NCI-H146 treated with DMSO at 0.1 percent for 48 hours (cell line): ENCODE data around the gene CAVIN1.
A peak's percentile ranks its signal among the peaks of the same experiment; 100 is the strongest.
"Not testable (repeated sequence)": the region's sequence is repeated elsewhere in the genome, so short reads cannot be mapped to it uniquely, and the experiment has no call there.

Experiments
- DNase-seq: peaks from one replicate; lab custom pipeline; 2025; ENCODE audit not compliant: unreplicated experiment; lab: John Stamatoyannopoulos, UW

Gene CAVIN1

DNA sequence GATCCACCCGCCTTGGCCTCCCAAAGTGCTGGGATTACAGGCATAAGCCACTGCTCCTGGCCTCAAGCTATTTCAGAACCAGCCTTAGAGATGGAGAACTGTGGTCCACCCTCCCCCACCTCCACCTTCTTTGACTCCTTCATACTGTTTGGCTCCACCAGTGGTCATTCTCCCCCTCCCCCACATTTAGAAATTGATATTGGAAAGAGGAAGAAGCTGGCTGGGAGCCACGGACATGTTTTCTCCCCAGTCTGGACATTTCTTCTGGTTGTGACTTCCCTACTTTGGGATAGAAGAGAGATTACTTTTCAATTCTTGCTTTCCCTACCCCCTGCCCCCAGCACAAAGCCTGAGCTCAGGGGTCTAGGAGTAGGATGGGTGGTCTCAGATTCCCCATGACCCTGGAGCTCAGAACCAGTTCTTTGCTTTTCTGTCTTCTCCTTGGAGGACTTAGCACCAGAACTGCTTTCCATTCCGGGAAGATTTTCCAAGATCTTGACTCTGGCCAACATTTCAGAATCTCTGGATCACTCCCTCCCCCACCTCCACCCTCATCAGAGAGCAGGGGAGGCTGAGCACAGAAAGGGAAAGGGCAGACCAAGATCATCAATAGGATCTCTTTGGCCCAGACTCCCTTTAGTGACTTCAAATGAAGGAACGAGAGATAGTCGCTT is 16.3 kb downstream of the CAVIN1 start:
- DNase-seq: no peak

DNA sequence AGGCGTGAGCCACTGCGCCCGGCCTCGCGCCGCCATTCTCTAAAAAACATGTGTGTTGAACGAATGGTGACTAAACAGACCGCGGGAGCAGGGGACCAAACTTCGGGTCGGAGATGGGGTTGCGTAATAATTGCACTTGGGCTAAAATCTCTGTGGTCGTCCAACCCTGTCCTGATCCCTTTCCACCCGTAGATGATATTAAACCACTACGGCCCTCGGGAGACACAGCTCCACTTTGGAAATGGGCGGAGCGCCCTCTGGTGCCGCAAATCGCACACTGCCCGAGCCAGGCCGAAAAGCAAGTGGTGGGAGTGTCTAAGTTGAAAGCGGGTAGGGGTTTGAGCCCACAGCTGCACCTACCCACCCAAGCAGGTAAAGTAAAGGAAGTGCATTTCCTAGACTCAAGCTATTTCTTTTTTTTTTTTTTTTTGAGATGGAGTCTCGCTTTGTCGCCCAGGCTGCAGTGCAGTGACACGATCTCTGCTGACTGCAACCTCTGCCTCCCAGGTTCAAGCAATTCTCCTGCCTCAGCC is 17.0 kb downstream of the CAVIN1 start:
- DNase-seq: peak; percentile 25

DNA sequence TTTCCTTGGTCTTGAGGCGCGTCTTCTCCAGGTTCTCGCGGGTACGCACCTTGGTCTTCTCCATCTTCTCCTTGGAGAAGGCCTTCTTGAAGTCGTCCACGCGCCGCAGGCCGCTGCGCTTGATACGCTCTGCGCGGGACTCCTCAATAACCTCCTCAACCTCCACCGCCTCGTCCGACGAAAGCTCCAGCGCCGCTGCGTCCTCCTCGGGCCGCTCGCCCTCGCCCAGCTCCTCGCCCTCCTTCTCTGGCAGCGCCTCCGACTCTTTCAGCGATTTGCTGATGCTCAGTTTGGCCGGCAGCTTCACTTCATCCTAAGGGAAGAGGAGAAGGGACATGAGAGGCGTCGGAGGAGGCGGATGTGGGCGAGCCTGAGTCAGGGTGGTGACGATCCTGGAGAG is 18.0 kb downstream of the CAVIN1 start:
- DNase-seq: no peak

DNA sequence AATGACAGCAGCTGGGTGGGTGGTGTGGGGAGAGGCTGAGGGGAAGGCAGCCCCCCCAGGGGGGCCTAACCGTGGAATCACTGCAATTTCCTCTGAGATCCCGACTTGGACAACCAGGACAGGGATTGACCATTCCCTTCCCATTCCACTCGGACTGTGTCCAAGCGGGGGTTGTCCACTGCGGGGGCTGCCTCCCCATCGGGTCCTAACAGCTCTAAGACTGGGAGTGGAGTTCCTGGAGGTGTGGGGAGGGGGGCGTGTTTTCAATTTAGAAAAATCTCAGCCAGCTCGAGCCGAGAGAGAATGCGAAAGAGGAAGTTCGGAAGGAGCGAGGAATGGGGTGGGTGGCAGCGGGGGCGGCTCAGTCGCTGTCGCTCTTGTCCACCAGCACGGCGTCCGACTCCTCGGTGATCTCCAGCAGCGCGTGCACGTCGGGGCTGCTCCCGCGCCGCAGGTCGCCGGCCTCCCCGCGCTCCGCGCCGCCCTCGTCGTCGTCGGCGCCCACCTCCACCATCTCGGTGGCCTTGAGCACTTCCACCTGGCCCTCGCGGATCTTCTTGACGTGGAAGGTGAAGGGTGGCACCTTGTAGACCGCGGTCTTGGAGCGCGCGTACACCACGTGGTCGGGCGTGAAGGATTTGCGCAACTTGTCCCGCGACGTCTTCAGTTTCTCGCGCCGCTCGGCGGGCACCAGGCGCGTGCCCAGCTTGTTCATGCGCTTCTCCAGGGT is 18.6 kb downstream of the CAVIN1 start:
- DNase-seq: no peak

DNA sequence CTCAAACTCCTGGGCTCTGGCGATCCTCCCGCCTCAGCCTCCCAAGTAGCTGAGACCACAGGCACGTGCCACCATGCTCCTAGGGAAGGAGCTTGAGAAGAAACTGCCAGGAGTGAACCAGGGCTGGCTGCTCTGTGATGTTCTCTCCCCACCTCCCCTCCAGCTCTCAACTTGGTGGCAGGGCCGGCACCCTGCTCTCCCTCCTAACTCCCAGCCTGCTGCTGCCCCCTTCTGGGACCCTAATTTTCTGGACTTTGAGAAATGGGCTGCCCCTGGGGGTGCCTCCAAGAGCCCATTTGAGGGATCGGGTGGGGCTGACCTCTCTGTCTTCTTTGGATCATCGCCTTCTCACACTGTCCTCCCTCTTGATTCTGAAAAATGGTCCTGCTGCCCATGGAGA is 19.9 kb downstream of the CAVIN1 start:
- DNase-seq: no peak

DNA sequence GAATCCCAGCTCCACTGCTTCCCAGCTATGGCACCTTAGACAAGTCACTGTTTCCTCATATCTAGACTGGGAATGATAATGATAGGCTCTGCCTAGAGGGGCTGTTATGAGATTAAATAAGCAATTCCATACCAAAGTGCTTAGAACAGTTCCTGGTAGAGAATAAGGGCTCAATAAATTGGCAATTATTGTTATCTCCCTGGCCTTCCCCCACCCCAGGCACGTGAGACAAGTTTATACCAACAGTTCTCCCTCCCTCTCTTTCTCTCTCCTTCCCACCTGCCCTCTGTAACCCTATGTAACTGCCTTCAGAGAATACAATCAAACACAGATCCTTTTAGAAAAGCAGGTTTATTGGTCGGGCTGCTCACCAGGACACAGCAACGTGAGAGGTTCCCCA is 20.9 kb downstream of the CAVIN1 start:
- no peak for DNase-seq

DNA sequence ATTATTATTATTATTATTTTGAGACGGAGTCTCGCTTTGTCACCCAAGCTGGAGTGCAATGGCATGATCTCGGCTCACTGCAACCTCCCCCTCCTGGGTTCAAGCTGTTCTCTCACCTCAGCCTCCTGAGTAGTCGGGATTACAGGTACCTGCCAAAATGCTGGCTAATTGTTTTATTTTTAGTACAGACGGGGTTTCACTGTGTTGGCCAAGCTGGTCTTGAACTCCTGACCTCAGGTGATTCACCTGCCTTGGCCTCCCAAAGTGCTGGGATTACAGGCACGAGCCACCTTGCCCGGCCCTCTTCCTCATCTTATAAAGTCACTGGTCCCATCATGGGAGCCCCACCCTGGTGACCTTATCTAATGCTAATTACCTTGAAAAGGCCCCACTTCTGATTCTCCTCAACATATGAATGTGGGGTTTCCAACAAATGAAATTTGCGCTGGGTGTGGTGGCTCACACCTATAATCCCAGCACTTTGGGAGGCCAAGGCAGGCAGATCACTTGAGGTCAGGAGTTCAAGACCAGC is 22.1 kb downstream of the CAVIN1 start:
- DNase-seq: not testable (repeated sequence)

DNA sequence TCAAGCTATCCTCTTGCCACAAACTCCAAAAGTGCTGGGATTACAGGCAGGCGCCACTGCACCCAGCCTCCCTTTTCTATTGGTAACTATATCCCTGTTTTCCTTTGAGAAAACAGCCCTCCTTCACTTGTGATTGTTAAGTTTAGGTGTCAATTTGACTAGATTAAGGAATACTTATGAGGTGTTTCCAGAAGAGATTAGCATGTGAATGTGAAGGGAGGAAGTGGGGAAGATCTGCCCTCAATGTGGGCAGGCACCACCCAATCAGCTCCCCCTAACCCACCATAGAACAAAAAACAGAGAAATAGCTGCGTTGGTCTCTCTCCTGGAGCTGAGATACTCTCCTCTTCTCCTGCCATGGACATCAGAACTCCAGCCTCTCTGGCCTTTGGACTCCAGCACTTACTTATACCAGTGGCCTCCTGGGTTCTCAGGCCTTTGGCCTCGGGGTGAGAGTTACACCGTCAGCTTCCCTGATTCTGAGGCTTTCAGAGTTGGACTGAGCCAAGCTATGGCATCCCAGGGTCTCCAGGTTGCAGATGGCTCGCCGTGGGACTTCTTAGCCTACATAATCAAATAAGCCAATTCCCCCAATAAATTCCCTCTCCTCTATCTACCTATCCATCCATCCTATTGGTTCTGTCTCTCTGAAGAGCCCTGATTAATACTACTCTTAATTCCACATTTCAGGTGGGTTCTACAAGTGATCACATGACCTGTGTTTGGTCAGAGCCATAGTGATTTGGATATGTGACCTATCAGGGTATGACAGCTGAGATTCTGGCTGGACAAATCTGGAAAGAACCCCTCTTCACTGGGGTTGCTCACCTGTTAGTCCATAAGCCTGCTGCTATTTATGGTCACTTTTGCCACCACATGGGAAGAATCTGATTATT is 22.9 kb downstream of the CAVIN1 start:
- DNase-seq: no peak

DNA sequence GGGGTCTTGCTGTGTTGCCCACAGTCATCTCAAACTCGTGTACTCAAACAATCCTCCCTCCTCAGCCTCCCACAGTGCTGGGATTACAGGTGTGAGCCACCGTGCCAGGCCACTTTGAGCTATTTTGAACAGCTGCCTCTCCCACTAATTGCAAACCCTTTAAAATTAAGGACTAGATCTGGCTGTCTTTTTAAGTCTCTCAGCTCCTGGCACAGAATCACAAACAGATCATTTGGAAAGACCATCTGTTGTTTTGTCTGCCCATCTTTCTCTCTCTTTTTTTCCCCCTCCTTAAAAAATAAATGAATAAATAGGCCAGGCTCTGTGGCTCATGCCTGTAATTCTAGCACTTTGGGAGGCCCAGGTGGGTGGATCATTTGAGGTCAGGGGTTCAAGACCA is 23.9 kb downstream of the CAVIN1 start:
- DNase-seq: no peak

DNA sequence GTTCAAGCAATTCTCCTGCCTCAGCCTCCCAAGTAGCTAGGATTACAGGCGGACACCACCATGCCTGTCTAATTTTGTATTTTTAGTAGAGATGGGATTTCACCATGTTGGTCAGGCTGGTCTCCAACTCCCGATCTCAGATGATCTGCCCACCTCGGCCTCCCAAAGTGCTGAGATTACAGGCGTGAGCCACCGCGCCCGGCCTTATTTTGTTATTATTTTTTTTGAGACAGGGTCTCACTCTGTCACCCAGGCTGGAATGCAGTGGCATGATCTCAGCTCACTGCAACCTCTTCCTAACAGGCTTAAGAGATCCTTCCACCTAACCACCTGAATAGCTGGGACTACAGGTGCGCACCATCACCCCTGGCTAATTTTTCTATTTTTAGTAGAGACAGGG is 27.5 kb downstream of the CAVIN1 start:
- DNase-seq: not testable (repeated sequence)

DNA sequence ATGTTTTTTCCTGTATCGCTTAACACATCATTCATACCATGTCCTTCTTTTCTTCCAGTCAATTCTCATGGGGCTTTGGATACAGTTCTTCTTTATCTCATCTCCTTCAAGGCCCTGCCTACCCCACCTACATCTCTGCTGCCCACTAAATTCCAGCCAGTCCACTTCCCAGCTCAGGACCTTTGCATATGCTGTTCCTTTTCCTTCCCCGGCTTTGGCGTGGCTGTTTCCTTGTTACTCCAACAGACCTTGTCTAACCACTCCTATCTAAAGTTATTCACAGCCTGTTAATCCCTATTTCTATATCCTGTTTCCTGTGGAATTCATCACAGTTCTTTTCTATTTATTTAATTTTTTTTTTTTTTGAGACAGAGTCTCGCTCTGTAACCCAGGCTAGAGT is 28.2 kb downstream of the CAVIN1 start:
- DNase-seq: no peak

DNA sequence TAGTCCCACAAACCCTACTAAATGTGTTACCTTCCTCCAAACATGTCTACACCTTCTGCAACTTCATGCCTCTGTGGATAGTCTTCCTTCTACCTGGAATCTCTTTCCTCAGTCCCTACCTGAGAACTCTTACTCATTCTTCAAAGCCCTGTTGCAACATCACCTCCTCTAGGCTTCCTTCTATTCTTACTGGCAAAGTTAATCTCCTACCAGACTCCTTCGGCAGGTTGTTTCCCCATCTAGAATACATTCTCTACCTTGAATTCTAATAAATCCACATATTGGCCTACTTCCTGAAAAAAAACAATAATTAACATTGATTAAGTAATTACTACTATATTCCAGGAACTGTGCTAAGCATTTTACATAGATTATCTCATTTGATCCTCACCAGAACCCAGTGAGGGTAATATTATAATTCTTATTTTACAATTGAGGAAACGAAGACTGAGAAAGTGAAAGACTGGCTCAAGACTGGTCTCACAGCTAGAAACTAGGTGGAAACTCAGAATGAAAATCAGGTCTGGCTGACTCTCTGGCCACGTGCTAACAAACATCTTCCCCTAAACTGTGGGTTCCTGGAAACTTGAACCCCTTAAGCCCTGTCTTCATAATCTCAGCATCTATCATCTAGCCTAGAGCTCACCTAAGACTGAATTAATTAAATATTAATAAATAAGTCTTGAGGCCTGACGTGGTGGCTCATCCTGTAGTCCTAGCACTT is 30.2 kb downstream of the CAVIN1 start:
- no peak for DNase-seq

DNA sequence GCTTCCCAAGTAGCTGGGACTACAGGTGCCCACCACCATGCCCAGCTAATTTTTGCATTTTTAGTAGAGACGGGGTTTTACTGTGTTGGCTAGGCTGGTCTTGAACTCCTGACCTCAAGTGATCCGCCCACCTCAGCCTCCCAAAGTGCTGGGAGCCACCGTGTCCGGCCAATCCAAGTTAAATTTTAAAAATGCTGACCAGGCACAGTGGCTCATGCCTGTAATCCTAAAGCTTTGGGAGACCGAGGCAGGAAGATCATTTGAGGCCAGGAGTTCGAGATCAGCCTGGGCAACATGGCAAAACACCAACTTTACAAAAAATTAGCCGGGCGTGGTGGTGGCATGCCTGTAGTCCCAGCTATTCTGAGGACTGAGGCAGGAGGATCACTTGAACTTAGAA is 31.6 kb downstream of the CAVIN1 start:
- DNase-seq: not testable (repeated sequence)

DNA sequence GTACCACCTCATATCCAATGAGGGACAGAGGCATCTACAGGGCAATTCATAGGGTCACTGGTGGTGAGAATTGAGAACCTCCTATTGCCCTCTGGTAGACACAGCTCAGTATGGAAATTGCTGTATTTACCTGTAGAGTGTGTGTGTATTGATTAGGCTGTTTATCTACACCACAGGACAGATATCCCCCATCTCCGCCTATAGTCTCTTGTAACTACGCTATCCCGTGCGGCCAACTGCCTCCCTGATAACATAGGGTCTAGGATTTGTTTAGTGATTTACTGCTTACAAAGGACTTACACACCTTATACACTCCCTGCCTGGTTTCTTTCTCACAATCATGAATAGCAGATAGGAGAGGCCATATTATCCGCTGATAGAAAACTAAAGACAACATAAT is 33.2 kb downstream of the CAVIN1 start:
- peak; percentile 12 for DNase-seq

DNA sequence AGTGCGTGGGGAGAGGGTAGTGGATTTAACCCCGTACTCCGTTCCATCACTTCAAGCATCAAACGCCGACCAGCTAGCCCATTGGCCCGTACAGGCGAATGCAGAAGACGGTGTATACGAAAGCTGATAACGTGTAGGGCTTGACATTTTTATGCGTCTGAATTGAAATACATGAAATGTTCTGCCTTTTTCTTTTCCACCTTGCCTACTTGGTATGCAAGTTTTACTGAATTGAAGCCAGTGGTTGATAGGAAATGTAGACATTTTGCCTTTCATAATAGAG is 34.0 kb downstream of the CAVIN1 start:
- DNase-seq: no peak

DNA sequence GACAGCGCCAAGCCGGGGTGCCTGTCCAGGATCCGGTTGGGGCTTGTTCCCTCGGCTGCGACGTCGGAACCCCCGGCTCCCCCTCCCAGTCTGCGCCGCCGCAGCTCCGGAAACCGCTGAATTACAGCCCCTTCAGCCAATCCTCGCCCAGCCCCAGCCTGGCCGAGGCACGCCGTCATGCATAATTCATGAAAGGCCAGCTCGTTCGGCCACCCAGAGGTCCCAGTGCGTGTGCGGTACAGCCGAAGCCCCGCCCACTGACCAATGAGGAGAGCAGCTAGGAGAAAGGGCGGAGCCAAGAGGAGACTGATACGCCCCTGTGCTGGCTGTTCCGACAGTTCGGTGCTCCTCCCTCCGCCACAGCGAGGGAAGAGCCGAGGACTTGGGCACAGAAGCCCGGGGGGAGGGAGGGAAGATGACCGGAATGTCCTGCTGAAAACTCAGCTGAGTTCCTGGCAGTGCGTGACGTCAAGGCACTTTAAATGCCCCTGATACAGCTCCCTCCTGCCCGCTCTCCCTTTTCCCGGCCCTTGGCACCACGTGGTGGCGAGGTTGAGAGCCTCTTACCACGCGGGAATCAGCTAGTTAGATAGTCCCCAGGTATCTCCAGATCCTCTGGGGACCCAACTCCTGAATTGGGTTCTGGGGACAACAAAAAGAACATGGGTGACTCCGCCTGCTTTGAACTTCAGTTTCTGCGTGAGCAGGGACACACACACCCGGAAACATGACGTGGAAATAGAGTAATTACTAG is 34.5 kb downstream of the CAVIN1 start, which contains the start of gene STAT3:
Gene STAT3 (minus strand): TSS at position 62 of the 754 bp plus-strand sequence. CDS start 39,926 bp downstream, outside the sequence.
- DNase-seq: peak; percentile 97

DNA sequence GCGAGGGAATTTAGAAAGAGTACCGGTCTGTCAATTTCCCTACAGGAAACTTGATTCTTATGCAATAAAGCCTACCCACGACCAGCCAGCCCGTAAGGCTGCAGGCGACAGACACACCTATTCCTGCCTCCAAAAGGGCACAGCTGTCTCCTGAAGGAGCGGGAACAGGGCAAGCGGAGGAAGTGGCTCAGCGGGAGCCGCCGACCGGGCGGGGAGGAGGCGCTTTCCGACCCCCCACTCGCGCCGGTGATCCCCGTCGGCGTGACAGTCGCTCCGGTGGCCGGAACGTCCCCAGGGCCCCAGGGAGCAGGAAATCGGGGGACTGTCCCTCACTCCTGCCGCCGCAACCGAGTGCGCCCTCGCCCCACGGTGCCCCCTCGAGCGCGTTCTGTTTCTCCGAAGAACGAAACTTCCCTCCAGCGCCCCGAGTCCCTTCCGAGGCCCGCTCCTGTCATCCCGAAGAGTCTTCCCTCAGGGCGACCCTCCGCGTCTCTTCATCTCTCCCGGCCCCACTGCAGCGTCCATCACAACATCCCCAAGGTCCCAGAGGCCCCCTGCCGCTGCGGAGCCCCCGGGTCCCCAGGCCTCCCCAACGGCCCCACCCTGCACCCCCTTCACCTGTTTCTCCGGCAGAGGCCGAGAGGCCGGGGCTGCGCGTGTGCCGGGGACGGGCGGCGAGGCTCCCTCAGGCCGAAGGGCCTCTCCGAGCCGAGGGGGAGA is 35.2 kb downstream of the CAVIN1 start:
- DNase-seq: peak; percentile 40

DNA sequence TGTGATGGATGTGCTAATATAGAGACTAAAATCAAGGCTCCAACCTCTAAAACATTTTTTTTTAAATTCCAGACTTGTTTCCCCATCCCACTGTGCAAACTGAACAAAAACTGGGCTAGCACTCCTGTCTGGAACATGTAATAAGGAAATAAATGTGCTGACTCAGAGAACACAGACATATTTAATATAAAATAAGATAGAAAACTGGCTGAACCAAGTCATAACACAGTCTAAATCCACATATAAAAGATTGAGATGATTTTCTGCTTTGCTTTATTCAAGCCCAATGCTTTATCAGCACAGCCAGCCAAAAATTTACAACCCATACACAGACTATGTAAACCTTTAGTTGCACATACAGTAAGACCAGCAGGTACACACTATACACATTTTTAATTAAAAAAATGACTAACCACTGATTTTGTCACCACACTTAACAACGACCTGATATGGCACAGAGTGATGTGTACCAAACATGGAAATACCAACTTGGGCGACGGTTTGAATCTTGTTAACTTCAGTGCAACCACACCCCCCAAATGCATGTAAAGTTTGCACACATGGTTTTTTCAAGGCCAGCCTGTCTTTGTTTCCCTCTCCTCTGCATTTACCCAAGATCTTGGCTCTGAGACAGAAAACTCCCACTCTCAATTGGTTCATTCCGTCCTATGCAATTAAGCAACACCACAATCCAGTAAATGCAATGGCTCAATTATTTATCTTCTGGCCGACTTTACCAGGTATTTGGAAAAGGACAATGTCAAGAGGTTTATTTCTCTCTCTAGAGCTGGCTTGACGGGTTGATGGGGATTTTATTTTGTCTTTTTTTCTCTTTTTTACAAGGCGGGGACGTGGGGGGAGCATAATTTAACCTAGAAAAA is 36.0 kb downstream of the CAVIN1 start:
- no peak for DNase-seq
